SU-DHL-6 (cell line): ENCODE measurements around the gene VPS26B.
"Not testable (repeated sequence)": the region's sequence is repeated elsewhere in the genome, so short reads cannot be mapped to it uniquely, and the experiment has no call there.

ENCODE experiments used
- H2AFZ ChIP-seq: fragments of 200-600 bp; sonication (generic); 2 replicates; pipeline ENCODE4 v1.6.1; 2014; ENCODE audit warnings: low read depth, mild to moderate bottlenecking, moderate library complexity, mixed read lengths, antibody characterized with exemption, low read length; ENCODE audit not compliant: severe bottlenecking
- H3F3A ChIP-seq: fragments of 200-600 bp; shearing (Covaris generic); 2 replicates; pipeline ENCODE4 v1.6.0; 2016; ENCODE audit warnings: antibody characterized with exemption, mild to moderate bottlenecking; ENCODE audit not compliant: insufficient read depth
- H3K27ac ChIP-seq: fragments of 200-600 bp; sonication (generic); 2 replicates; pipeline ENCODE4 v1.5.1; 2016; ENCODE audit warnings: low read depth, mild to moderate bottlenecking, low read length, moderate library complexity, mixed read lengths
- H3K27me3 ChIP-seq: fragments of 200-600 bp; sonication (generic), shearing (Covaris generic); 2 replicates; pipeline ENCODE4 v1.6.0; 2014; ENCODE audit warnings: mild to moderate bottlenecking, low read length
- H3K36me3 ChIP-seq: fragments of 200-600 bp; sonication (generic); 2 replicates; pipeline ENCODE4 v1.6.1; 2014; ENCODE audit warnings: mild to moderate bottlenecking, low read length, mixed read lengths
- H3K4me2 ChIP-seq: fragments of 300-600, 200-600 bp; shearing (Covaris generic), sonication (generic); 2 replicates; pipeline ENCODE4 v1.6.0; 2014; ENCODE audit warnings: low read length, low read depth, mild to moderate bottlenecking; ENCODE audit not compliant: poor library complexity, severe bottlenecking
- H3K4me3 ChIP-seq: fragments of 200-600 bp; sonication (generic); 2 replicates; pipeline ENCODE4 v1.5.1; 2014; ENCODE audit warnings: antibody characterized with exemption, low read length, mild to moderate bottlenecking, mixed read lengths; ENCODE audit not compliant: insufficient read depth, poor library complexity, severe bottlenecking
- H3K79me2 ChIP-seq: fragments of 200-600 bp; sonication (generic); 2 replicates; pipeline ENCODE4 v1.6.1; 2014; ENCODE audit warnings: mild to moderate bottlenecking, low read length, moderate library complexity; ENCODE audit not compliant: insufficient read depth
- H3K9ac ChIP-seq: fragments of 200-600 bp; sonication (generic); 2 replicates; pipeline ENCODE4 v1.7.0; 2014; ENCODE audit warnings: mild to moderate bottlenecking, low read length
- H3K9me2 ChIP-seq: fragments of 200-600 bp; sonication (generic); replicated peaks from 2 replicates; pipeline ENCODE4 v1.6.1; 2014; ENCODE audit warnings: low read length; ENCODE audit not compliant: insufficient read depth
- H3K9me3 ChIP-seq: fragments of 200-600 bp; sonication (generic); 2 replicates; pipeline ENCODE4 v1.6.1; 2014; ENCODE audit warnings: low read length, mixed read lengths; ENCODE audit not compliant: insufficient read depth
- H4K20me1 ChIP-seq: fragments of 200-600 bp; sonication (generic); 2 replicates; pipeline ENCODE4 v1.6.1; 2014; ENCODE audit warnings: low read depth, mild to moderate bottlenecking, antibody characterized with exemption, low read length, moderate library complexity, mixed read lengths
- EZH2phosphoT487 ChIP-seq: fragments of 200-600 bp; sonication (generic), shearing (Covaris generic); conservative IDR thresholded peaks from 2 replicates; pipeline ENCODE4 v1.6.1; 2018; ENCODE audit warnings: mild to moderate bottlenecking, antibody characterized with exemption, low read length, moderate library complexity, mixed read lengths
- TF ChIP-seq, protein P1 (sequence below): fragments of 200-600 bp; sonication (generic); IDR thresholded peaks from one replicate; pipeline ENCODE4 v1.5.1; 2017; ENCODE audit warnings: antibody characterized with exemption, mild to moderate bottlenecking, low read length, moderate library complexity; ENCODE audit not compliant: insufficient read depth, poor library complexity, severe bottlenecking

Gene VPS26B

DNA sequence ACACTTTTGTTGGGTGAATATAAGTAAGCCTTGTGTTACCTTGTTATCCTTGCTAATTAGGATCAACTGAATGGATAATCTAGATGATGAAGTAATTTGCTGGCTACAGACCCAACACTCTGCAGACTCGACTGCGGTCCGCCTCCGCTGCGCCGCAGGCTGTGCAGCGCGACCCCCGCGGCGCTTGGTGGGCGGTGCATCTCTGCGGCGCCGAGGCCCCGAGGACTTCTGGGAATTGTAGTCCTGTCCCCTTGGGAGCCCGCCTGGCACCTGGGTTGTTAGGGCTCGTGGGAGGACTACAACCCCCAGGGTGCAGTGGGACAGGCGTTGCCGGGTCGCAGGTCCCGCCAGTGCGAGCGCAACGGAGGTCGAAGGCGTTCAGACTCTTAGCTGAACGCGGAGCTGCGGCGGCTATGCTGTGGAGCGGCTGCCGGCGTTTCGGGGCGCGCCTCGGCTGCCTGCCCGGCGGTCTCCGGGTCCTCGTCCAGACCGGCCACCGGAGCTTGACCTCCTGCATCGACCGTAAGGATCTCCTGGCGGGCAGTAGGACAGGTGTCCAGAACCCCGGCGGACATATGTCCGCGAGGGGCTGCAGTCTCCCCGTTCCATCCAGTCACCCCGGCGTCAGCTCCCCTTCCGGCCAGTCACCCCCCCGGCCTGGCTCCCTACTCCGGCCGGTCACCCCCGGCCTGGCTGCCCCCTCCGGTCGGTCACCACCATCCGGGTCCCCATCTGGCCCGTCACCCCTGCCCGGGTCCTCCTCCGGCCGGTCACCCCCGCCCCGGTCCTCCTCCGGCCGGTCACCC is 28.9 kb downstream of the VPS26B start, which contains the start of the genes ACAD8 and THYN1:
TSS of gene ACAD8 (plus strand) at position 381 of the 806 bp plus-strand sequence. CDS start at position 414, 33 bp downstream.
TSS of gene THYN1 (minus strand) at position 165 of the 806 bp plus-strand sequence. CDS start 470 bp downstream, outside the sequence.
- no peaks in the 10 kb centered on the region for H3K36me3 ChIP-seq
- TF ChIP-seq, protein P1, sequence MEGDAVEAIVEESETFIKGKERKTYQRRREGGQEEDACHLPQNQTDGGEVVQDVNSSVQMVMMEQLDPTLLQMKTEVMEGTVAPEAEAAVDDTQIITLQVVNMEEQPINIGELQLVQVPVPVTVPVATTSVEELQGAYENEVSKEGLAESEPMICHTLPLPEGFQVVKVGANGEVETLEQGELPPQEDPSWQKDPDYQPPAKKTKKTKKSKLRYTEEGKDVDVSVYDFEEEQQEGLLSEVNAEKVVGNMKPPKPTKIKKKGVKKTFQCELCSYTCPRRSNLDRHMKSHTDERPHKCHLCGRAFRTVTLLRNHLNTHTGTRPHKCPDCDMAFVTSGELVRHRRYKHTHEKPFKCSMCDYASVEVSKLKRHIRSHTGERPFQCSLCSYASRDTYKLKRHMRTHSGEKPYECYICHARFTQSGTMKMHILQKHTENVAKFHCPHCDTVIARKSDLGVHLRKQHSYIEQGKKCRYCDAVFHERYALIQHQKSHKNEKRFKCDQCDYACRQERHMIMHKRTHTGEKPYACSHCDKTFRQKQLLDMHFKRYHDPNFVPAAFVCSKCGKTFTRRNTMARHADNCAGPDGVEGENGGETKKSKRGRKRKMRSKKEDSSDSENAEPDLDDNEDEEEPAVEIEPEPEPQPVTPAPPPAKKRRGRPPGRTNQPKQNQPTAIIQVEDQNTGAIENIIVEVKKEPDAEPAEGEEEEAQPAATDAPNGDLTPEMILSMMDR = no peak
- TF ChIP-seq EZH2phosphoT487 = no peak
- H3K27ac ChIP-seq = no peak within 1 kb of the TSS
- no peaks in the 10 kb centered on the region for H3K9me3 ChIP-seq
- H3K9me2 ChIP-seq = no peaks in the 10 kb centered on the region
- H3K4me3 ChIP-seq = peak within 1 kb of the TSS; percentile 61
- peak within 1 kb of the TSS; percentile 75 for H2AFZ ChIP-seq
- peak within 1 kb of the TSS; percentile 73 for H3K4me2 ChIP-seq
- no peaks in the 10 kb centered on the region for H3K79me2 ChIP-seq
- H3K27me3 ChIP-seq = no peaks in the 10 kb centered on the region
- H3F3A ChIP-seq = no peaks in the 10 kb centered on the region
- no peaks in the 10 kb centered on the region for H4K20me1 ChIP-seq
- H3K9ac ChIP-seq = peak within 1 kb of the TSS; percentile 76

DNA sequence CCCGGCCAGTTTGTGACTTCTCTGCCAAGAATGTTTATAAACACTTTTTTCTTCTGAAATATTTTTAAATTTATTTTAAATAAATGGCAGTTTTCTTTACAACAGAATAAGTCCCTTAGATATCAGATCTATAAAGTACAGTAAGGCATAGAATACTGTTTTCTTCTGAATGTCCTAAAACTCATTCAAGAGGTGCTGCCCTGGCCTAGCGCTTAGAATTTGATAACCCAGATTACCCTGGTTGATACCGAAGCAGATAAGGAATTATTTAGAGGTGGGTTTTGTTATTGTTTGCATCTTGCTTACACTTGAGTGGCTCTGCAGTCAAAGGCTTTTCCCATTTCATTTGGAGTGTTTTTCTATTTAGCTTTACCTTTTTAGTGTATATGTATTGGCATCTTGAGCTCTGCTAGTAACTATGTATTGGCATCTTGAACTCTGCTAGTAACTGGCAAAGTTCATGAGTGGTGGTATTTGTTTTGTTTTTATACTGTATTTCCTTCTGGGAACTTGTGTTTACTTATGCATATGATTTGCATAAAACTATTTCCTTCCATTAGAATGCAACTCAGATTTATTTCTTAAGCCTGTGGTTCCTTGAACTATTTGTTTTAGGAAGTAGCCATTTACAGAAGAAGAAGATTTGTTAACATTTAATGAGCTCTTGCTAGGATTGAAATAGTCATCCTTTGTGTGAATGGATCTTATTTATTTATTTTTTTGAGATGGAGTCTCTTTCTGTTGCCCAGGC is 30.1 kb downstream of the VPS26B start:
- H2AFZ ChIP-seq = no peak overlapping the region
- no peaks in the 10 kb centered on the region for H3K9me2 ChIP-seq
- H3K27me3 ChIP-seq = no peaks in the 10 kb centered on the region
- no peak overlapping the region for H3K9ac ChIP-seq
- peak overlapping the region; percentile 61 for H3K4me3 ChIP-seq
- no peaks in the 10 kb centered on the region for H3K9me3 ChIP-seq
- H3F3A ChIP-seq = no peaks in the 10 kb centered on the region
- H4K20me1 ChIP-seq = no peaks in the 10 kb centered on the region
- no peaks in the 10 kb centered on the region for H3K36me3 ChIP-seq
- TF ChIP-seq, protein P1 = no peak
- no peak for TF ChIP-seq EZH2phosphoT487
- H3K27ac ChIP-seq = no peak overlapping the region
- H3K79me2 ChIP-seq = no peaks in the 10 kb centered on the region
- H3K4me2 ChIP-seq = peak overlapping the region; percentile 57

DNA sequence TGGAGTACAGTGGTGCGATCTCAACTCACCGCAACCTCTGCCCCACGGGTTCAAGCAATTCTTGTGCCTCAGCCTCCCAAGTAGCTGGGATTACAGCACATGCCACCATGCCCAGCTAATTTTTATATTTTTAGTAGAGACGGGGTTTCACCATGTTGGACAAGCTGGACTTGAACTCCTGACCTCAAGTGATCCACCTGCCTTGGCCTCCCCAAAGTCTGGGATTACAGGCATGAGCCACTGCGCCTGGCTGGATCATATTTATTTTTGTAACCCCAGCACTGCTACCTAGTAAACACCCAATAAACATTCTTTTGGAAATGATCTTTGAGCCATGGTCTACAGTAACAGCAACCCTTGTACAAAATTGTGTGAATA is 30.7 kb downstream of the VPS26B start:
- H3K4me2 ChIP-seq, H3K9ac ChIP-seq, H3K27ac ChIP-seq, H3K27me3 ChIP-seq, H3K79me2 ChIP-seq, H3K36me3 ChIP-seq, H4K20me1 ChIP-seq, H3F3A ChIP-seq, H3K4me3 ChIP-seq, H2AFZ ChIP-seq, H3K9me2 ChIP-seq, H3K9me3 ChIP-seq: not testable (repeated sequence)
